Left cardiac atrium (tissue), 4 donors: ENCODE results near the gene PSMB5. TPM values are rescaled to one million over a fixed set of nuclear protein-coding genes. Genes with fewer than 3 reads are reported as not detected.

Experiments
- ATAC-seq, 2 donors: fragments of 200-7000 bp; cut with Tn5 transposase; one replicate each; pipeline ENCODE4 v1.9.1; 2020; ENCODE audit warnings: mild to moderate bottlenecking in 2 of 2, moderate library complexity in 2 of 2
- DNase-seq: peaks from one replicate; pipeline ENCODE4 v3.0.0-alpha.2; 2020
- intact Hi-C, 2 donors: fragments of 100-400 bp; cut with DNase I; formaldehyde crosslinking; loops; one replicate each; pipeline versions ENCODE4 v1.14.1 to v1.15.1; 2022 to 2023
- total RNA-seq, 2 donors: library from RNA; stranded (reverse); fragmentation: NEBNext Ultra II Directional; extraction: Animal tissue kit (Norgen Biotek cat#: 25700); gene quantifications; one replicate each; pipeline ENCODE4 v1.2.1, GENCODE V29; 2021
- donor health status: DM: no; HTN: yes; CAD: no.
- donor health status: DM: no; HTN: yes; CAD: no; lungs with severe emphysema.
- donor health status: DM: yes; HTN: yes; CAD: no.
- donor health status: Dilated cardiomyopathy.

The PSMB5 gene
- total RNA-seq, 2 donors from 2014 or later: 98.1 to 114 TPM

GRCh38 chr14:23047751-23048693 lies 13.3 kb upstream of the PSMB5 start:
- intact Hi-C loops: no loop called here
- DNase-seq (no peak), ATAC-seq (no peak)

DNA sequence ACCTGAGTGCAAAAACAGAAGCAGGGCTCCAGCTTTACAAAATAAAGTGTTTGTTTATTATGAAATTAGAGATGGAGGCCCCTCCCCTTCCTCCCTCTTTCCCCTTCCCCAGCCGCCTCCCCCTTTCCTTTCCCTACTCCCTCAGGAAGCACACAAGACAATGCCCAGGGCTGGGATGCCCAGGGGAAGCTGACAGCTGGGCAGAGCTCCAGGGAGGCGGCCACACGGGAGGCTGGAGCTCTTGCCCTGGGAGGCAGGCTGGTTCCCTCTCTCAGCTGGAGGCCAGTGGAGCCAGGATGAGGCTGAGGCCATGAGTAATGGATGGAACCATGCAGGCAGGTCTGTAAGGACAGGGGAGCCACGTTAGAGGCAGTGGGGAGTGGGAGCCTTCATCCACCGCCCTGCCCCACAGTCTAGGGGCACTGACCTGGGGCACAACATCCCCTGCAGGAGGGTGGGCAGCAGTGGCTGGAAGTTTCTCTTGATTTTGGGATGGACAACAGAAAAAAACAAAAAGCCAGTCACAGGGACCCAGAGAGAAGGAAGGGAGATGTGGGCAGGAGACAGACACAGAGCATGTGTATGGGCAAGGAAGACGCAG lies 12.4 kb upstream of the PSMB5 start:
- intact Hi-C loops: no loop called here
- DNase-seq (peak; percentile 41), ATAC-seq (peak; percentile 31 to 59)

DNA sequence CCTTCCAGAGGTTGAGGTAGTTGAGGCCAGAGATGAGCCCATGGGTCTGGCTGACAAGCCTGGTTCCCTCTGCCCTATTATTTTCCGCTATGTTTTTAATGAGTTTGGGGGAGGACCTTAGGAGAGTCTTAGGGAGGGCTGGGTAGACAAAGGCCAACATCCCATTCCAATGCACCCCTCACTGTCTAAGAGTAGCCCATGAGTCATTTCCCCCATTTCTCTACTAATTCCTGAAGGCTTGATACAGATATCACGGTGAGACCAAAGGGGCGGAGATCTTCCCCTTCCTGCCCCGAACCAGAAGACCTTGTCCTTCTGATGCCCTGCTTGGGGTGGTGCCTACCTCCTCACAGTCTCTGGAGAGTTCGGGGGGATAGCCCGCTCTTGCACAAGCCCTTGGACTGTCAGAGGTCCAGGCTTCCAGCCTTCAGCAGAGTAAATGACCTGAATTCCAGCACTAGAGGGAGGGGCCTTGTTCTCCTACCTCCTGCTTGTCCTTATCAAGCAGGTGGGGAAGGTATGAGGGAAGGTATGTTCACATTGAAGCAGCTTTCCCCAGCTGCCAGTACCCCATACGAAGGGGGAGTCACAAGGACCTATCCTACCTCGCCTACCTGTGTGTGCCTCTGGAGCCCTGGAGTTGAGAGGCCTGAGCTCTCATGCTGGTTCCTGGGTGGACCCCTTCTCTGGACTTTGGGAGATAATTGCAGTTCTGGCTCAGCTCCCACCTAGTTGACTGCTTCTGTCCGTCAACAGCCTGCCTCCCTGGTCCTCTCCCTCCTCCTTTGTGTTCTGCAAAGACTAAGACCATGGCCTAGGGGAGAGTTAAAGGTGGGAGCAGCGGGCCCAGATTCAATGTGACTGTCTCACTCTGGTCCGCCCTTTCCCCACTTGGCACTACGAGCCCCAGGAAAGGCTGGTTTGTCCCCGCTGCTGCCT lies 11.0 kb upstream of the PSMB5 start:
- intact Hi-C loops: no loop called here
- DNase-seq (no peak), ATAC-seq (peak; percentile 36 to 41)

GRCh38 chr14:23044840-23045239 lies 10.1 kb upstream of the PSMB5 start:
- no peak for ATAC-seq
- no peak for DNase-seq
- intact Hi-C loops: no loop called here

- no peak for DNase-seq
- intact Hi-C loops: no loop called here
- ATAC-seq: no peak
These were observed 9.1 kb upstream of the PSMB5 start for GRCh38 chr14:23043754-23044153.

GRCh38 chr14:23043145-23043544 lies 8.4 kb upstream of the PSMB5 start:
- DNase-seq: no peak
- no peak for ATAC-seq
- intact Hi-C loops: no loop called here

DNA sequence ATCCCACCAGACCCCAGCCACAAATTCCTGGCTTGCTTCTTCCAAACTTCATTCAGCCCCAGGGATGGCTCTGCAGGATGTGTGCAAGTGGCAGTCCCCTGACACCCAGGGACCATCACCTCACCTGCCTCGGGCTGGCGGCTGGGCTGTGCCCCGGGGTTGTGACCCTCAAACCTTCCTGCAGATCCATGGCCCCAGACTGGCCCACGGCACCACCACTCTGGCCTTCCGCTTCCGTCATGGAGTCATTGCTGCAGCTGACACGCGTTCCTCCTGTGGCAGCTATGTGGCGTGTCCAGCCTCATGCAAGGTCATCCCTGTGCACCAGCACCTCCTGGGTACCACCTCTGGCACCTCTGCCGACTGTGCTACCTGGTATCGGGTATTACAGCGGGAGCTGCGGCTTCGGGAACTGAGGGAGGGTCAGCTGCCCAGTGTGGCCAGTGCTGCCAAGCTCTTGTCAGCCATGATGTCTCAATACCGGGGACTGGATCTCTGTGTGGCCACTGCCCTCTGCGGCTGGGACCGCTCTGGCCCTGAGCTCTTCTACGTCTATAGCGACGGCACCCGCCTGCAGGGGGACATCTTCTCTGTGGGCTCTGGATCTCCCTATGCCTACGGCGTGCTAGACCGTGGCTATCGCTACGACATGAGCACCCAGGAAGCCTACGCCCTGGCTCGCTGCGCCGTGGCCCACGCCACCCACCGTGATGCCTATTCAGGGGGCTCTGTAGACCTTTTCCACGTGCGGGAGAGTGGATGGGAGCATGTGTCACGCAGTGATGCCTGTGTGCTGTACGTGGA lies 7.7 kb upstream of the PSMB5 start, which contains the start of gene PSMB11:
Gene PSMB11, plus strand, starts transcription at position 51 of the 804 bp plus-strand sequence. Its CDS starts 14 bp downstream, at position 65.
- intact Hi-C loops: no loop called here
- DNase-seq (no peak), ATAC-seq (no peak)

DNA sequence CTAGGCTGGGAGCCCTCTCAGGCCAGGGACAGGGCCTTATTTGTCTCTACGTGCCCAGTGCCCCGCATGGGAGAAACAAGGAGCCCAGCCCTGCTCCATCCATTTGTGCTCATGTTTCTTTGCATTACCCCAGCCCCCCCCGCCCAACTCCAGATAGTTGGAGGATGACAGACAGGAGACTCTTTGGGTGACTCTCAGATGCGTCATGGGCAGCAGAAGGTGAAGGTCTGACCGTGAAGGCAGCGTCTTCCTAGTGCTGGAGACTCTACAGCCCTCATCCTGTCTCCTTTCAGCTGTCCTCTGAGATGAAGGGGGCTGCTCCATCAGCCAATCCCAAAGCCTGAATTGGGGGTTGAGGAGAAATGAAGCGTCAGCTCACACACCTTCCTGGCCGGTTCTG lies 7.0 kb upstream of the PSMB5 start:
- intact Hi-C loops: no loop called here
- no peak for ATAC-seq

DNA sequence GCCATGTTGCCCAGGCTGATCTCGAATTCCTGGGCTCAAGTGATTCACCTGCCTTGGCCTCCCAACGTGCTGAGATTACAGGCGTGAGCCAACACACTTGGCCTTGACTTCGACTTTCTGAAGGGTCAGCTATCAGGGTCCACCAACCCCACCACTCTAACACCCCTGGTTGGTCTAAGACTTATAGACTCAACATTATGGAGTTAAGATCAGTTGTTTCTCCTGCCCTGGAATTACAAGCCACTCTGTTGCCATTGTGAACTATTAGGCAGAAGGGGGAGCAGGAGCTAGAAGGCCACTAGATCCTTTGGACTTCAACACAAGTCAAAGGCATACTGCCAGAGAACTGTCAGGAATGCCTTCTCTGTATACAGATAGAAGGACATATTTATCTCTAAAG lies 5.4 kb upstream of the PSMB5 start:
- intact Hi-C loops: no loop called here
- ATAC-seq: no peak
- no peak for DNase-seq

More for the DNA sequence above, 7.0 kb upstream of the PSMB5 start:
- DNase-seq: no peak

DNA sequence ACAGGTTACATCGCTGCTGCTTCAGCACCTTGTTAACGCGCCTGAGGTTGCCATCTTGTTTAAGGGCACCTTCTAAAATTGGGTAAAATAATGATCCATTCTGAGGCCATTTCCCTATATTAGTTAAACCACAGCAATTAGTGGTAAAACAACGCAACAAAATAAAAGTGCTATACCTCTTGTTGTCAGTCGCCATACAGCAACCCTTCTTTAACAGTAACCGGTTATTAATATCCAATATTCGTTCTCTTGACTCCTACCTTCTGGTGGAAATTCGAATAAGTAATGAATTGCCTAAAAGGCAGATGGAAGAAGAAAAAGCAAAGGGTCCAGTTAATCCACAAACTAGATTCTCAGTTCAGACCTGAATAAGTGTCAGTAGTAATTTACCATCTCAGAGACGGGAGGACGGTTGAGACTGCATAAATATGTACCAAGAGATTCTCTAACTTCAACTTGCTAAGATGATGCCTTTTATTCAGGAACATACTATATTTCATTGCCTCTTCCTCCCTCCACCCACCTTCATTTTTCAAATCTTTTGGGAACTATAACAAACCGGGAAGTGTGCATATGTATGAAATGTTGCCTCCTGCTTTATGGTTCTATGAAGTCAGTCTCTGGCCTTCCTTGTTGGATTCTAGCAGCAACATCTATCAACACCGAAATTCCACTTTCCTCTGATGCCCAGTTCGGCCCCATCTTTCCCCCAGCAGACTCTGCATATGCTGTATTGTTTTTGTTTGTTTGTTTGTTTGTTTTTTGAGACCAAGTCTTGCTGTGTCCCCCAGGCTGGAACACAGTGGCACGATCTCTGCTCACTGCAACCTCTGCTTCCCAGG lies 824 bp upstream of the PSMB5 start:
- DNase-seq (no peak), ATAC-seq (no peak)
- intact Hi-C loops: no loop called here

DNA sequence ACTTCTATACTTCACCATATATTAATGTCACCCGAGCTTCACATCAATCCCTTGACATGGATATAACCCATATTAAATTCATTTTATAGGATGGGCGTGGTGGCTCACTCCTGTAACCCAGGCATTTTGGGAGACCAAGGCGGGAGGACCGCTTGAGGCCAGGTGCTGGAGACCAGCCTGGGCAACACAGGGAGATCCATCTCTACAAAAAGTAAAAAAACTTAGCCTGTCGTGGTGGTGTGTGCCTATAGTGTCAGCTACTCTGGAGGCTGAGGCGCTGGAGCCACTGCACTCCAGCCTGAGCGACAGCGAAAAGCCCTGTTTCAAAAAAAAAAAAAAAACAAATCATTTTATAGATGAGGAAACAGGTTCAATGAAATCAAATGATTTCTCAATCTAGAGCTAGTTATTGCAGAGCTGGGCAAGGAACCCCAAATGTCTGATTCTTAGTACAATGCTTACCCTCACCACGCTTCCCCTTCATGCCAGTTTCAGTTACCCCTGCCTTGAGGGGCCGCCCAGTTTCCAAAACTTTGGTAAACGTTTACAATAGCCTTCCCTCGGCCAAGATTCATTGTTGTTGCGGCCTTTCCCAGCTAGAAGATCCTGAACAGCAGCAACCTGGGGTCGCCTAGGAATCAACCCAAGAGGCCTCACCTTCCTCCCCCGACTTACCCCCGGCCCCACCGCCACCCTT lies 751 bp downstream of the PSMB5 start:
- DNase-seq (no peak), ATAC-seq (peak in 1 of 2 donors; percentile 23)
- intact Hi-C loops: no loop called here

- intact Hi-C loops: no loop called here
- DNase-seq (no peak), ATAC-seq (no peak)
These were observed 1.4 kb downstream of the PSMB5 start for GRCh38 chr14:23033251-23033727.

GRCh38 chr14:23030936-23031335 lies 3.8 kb downstream of the PSMB5 start:
- ATAC-seq: no peak
- DNase-seq: no peak
- intact Hi-C loops: no loop called here

DNA sequence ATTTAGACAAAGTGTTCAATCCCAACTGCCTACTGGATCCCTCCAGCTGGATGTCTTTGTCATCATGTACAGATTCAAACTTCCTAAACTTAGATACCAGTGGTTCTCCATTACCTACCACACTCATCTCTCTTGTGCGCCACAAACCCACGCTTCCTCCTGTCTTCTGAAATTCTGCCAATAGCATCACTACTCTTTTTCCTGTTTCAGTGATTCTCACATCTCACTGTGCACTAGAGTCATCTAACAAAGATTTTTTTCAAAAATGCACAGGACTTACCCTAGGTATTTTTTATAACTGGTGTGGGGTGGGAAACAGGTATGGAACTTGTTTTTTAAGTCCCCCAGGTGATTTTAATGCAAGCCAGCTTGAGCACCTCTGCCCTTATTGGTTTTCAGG lies 5.9 kb downstream of the PSMB5 start:
- intact Hi-C loops: no loop called here
- ATAC-seq (no peak), DNase-seq (no peak)

DNA sequence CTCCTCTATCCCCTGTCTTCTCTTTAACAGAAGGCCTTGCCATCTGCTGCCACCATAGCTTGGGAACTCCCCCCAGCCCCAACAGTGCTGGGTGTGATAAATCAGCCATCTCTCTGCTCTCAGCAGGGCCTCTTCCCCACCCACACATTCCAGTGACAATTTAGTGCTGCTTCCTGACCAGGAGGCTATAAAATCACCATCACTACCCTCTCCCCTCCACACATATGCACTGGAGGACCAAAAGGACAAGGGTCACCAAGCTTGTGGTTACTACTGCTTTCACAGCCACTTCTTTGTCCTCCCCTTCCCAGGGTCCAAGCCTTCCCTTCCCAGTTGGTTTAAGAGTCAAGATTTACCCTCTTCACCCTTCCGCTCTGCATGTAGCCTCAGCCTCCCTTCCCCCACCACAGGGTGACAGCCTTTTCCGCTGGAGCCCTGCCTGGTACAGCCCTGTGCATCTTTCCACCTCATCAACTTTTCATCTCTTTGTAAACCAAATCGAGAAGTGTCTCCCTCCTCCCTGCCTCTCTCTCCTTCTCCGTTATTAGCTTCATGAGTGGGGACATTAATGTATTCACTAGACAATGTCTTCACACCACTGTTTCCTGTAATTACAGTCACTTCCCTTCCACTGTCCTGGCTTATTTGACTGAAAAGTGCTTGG lies 9.4 kb downstream of the PSMB5 start:
- intact Hi-C loops: no loop called here
- ATAC-seq: no peak
- no peak for DNase-seq

- ATAC-seq (no peak), DNase-seq (no peak)
- intact Hi-C loops: no loop called here
These were observed 10.1 kb downstream of the PSMB5 start for GRCh38 chr14:23024612-23025075.

GRCh38 chr14:23023795-23024152 lies 10.9 kb downstream of the PSMB5 start:
- ATAC-seq (no peak), DNase-seq (no peak)
- intact Hi-C loops: no loop called here
